NK-92 (cell line): ENCODE results near the gene KY.

Source experiments
- DNase-seq: peaks from one replicate; lab custom pipeline; 2025; ENCODE audit not compliant: unreplicated experiment; lab: John Stamatoyannopoulos, UW

The KY gene, protein sequence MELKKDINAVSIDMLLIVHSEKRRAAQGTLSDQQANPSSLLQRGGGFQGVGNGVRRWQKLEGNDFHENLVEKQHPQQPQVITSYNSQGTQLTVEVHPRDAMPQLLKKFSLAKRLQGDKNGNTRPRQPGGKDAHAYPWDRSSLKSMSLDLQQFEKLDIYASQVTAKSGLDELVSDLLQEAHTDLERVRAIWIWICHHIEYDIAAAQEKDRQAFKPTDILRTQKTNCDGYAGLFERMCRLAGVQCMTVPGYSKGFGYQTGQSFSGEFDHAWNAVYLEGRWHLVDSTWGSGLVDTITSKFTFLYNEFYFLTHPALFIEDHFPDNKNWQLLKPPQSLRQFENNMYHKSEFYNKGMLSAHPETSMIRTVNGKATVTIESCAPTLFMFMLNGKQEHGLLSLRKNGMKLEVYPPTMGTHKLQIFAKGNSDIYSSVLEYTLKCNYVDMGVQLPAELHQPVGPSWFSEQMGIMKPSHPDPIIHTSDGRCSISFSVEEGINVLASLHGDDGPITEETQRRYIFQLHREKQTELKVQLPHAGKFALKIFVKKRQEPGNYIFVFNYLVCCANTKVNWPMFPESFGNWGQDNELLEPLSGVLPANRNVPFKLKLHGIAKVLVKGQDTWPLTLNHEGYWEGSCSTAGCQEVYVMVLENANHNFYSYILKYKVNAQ

DNA sequence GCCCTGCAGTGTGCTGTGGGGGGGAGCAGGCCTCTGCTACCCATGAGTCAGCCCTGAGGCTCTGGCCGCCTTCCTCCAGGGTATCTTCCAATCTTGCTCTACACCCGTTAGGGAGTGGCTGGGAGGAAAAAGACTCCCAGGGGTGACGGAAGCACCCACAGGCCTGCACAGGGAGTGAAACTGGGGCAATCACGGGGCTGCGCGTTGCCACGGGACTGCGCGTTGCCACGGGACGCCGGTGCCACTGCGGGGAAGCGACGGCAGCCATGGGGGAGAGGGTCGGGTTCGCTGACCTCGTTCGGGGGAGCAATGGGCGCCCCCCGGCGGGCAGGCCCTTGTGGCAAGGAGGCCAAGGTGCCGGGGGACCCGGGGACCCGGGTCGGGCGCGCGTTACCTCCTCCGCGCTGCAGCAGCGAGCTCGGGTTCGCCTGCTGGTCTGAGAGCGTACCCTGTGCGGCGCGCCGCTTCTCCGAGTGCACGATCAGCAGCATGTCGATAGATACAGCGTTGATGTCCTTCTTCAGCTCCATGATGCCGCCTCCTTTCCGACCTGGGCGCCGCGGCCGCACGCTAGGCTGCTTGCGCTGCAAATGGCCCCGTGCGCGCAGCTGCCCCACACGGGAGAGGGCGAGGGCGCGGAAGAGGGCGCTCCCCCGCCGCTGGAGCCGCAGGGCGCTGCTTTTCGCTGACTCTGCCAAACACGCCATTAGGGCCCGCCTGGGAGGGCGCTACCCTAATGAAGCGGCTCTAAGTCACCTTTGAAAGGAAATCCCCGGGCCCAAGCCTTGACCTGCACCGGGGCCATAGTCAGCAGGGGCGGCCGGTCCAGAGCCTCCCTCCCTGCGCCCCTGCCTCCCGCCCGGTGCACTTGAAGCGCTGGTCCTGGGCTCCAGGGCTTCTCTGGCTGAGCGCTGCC lies at the start of gene KY:
Gene KY (minus strand): TSS at position 592 of the 916 bp plus-strand sequence. CDS start 62 bp downstream, at position 530.
- DNase-seq = no peak

DNA sequence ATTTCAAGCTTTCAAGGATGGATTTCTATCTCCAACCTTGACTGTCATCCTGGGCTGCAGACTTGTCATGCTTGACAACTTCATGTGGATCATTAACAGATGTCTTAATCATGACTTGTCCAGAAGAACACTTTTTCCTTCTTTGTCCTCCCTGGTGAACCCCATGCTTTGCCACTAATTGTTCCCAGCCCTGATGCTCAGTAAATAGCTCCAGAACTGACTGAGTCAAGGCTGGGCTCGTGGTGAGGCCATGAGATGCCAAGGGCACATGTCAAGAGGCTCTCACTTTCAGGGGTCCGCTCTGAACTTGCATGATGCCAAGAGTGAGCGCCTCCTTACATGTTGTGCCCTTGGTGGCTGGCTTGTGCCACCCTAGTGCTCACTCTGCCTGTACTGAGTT lies 48.9 kb upstream of the KY start:
- no peak for DNase-seq

DNA sequence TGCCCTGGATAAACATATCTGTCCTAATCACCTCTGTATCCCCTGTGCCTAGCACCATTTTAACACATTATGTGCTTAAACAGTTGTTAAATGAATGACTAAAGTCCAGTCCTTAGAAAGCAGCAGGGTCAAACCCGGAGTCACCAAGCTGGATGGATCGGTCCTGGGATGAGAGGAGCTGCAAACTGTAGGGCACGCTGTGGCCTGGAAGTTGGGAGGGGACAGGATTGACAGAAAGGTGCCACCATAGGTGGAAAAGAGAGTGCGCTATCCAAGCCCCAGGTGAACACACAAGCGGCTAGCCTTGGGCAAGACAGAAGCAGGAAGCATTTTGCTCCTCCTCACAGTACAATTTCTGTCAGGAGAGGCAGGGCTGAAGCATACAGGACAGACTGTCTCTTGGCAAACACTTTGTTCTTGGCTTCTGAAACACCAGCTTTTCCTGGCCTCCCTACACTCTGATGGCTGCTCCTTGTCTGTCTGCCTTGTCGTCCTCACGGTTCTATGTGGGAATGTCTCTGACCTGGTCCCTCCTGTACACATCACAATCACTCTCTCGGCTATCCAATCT lies 48.4 kb upstream of the KY start:
- no peak for DNase-seq

DNA sequence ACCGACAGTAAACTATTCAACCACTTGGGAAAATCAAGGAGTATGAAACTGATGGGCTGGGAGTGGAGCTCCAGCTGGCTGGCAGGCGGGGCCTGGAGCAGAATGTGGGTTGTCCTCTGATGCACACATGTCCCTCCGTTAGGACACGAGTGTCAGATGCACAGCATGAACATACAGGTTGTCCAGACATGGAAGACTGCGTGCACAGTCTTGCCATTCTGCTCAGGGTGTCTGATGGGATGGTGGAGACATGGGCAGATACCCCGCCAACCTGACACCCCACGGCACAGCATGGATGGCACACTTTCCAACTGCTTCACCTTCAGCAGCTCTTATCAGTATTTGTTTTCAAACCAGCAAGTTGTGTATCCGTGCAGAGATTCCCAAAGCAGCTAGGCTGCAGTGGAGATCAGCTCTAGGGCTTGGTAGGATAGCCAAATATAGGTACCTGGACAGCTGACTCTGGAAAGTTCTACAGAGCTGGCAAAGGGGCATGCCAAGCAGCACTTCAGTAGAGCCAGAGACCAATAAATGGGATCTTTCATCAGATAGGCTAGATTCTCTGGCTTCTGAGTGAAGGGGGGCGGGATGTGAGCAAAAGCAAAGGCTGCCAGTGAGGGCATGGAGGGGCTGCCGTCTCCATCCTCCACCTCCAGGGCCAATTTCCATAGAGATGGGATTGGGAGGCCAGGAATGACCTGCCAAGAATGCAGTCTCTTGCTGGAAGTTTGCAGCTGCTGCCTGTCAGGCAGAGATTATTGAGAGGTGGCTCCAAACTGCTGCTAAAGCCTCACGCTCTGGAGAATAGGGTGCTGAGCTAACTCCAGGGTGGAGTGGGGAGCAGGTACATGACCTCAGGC lies 47.2 kb upstream of the KY start:
- no peak for DNase-seq

DNA sequence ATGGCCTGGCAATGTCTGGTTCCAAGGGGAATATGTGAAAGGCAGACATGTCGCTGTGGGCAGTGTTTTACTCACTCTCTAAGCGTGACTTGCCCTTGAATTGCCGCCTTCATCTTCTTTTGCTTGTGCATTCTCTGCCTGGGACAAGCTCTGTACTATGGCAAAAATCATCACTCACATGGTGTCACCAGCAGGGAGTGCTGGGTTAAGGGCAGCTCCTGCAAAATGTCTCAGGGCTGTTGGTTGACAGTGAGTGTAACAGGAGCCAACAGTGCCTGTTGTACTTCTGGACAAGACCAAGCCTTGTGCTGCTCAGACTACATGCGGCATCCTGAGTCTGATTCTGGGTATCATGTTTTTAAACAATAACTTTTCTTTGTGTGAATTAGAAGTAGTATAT lies 45.3 kb upstream of the KY start:
- no peak for DNase-seq

DNA sequence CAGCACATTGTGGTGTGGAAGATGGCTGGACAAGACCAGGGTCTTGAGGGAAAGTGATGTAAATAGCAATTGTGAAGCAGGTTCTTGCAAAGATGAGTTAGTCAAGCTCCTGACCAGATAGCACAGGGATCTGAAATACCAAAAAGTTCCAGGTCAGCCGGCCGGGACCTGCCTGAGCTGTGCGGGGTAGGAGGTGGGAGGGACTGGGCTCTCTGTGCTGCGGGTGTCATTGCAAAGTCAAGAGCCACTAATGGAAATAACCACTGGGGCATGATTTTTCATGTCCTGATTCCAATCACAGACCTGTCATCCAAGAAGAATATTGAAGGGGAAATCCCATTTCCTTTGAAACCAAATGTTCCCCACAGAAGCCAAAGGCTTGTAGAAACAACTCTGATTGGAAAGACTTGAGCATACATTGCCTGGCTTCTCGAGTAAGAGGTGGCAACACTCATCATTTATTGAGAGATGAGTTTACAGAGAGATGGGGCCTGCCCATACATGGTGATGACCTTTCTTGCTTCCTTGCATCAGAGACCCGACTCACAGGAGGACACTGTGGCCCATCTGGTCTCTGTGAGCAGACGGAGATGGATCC lies 44.2 kb upstream of the KY start:
- DNase-seq = no peak

DNA sequence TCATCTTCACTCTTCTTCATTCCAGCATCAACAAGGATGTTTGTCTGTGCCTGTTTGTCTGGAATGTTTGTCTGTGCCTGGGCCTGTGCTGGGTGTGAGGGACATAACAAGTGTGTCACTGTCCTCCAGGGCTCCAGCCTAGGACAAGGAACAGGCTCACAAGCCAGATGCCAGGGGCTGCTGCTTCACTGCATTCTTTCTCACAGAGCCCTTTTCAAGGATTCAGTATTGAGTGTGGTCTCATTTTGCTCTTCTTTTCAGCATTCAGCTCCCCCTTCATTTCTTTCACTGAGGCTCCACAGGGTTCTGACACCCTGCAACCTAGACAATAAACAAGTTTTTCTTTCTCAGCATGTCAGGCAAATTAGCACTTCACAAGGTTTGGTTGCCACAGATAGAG lies 43.6 kb upstream of the KY start:
- no peak for DNase-seq

DNA sequence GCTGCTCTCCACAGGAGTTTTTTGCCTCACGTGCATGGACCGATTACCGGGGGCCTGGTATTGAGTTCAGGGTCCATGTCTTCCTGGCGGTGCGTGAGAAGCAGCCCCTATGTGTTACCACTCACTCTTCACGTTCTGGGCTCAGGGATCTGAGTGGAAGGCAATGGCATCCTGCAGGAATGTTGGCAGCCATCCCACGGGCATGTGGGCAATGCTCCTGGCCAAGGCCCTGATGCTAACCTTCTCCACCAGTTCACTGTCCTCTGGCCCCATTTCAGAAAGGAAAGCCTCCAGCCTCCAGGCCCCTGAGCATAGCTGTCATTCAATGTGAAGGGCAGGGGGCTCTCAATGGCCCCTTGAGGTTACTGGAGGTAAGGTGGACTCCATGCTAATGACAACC lies 43.0 kb upstream of the KY start:
- no peak for DNase-seq

DNA sequence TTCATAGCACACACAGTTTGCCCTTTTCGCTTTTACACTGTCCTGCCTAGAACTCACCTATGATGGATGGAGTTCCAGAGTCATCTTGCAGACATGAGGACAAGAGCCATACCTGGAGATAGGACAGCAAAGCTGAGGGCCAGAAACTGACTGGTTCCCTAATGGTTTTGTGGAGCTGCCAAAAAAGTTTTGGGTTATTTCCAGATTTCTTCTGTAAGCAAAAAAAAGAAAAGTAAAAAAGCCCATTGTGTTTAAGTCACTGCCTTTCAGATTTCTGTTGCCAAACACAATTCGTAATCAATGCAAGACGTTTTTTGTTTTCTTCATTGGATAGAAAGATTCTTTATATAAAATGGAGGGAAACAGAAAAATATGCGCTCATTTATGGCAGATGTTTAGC lies 42.4 kb upstream of the KY start:
- DNase-seq = no peak

DNA sequence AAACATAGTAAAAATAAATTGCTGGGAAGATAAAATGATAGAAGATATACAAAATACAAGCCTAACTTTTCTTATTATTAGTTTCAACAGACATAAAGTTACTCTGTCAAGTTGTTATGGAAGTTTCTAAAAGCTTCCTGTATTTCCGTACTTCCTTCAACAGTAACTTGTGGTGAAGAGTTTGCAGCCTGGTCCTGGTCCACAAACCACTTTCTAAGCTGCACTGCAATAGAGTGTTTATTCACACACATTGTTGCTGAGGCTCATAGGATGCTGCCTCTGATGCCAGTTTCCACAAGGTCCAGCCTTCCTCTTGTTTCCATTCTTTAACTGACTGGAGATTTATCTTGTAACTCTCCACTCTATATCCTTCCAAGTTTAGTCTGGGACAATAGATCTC lies 39.4 kb upstream of the KY start:
- no peak for DNase-seq

DNA sequence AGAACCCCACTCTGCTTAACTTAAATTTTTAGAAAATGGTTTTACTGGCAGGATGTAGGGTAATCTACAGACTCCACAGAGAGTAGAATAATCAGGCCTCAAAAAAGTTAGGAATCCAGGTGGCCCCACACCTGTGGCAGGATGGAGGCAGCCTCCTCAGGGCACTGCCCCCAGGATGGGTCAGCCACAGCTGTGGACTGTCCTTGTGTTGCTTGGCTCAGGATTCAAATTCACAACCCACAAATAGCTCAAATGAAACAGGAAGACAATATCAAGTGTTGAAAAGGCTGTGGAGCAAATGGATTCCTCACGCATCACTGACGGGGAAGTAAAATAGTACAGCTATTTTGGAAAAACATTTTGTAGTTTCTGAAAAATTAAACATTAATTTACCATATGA lies 36.8 kb upstream of the KY start:
- DNase-seq = no peak

DNA sequence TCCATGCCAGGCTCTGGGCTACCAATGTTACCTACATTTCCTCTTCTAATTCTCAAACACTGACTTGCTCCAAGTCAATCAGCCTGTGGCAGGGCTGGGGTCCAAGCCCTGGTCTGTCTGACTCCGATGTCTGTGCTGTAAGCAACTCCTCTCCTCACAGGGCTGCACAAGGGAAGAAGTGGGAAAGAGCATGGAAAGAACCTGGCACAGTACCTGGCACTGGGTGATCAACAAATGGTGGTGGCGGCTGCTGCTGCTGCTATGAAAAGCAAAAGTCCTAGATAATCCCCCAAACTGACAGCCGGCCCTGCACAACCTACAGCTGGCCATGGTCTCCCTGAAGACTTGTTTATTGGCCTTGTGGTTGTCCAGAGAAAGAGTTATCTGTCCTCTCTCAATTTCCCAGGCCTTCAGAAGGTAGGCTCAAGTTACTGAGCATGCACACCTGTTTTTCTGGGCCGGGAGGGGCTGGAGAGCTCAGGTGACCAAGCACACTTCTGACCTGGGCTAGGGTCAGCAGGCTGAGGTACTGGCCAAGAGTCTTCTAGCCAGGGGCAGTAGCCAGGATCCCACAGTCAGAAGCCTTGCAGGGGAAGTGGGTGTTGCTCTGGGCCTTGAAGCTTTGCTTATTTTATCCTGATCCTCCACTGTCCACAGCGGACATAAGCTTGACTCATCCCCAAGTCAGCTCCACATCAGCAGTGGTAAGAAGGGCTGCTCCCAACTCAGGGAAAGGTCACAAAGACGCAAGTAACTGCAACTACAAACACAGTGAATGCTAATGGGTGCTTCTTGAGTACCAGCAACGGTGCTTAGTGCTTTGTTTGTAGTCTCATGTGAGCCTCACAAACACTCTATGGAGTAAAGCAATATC lies 35.3 kb upstream of the KY start:
- no peak for DNase-seq

DNA sequence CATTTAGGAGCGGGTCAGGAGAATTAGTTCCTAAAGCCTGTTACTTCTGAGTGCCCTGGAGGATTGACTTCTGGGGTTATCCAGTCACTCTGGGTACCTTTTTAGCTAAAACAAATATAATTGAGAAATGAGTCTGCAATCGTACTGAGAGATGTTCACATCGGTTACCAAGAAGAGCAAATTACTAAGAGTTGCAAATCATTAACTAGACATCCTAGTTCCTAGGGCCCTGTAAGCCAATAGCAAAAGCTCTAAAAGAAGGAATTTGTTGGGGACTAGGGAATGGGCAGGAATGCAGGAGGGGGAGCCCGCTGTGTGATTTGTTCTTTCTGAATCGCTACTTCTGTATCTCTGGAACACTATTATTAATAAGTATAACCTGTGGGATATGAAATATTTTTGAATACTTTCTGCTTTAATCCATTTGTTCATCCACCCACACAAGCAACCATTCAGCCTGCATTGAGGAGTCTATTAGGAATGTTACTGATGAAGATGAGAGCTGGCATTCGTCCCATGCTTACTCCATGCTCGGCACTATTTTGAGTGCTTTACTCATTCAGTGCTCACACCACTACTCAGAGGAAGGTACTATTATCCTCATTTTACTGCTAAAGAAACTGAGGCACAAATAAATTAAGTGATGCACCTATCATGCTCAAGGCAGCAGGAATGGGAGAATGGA lies 31.5 kb upstream of the KY start:
- DNase-seq = no peak

DNA sequence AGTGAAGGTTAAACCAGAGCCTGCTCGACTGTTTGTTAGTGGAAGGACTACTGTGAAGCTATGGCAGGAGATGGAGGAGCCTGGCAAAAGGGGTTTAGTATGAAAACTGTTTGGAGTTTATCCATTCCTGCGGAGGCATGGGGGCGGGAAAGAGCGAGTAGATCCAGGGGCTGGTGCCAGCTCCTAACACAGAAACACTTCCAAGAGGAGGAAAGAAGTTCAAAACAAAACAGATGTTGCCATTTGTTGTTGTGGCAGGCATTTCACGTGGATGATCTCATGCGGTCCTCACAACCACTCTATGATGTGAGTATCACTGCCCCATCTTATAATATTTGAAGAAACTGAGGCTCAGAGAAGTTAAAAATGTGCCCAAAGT lies 30.7 kb upstream of the KY start:
- DNase-seq = no peak

DNA sequence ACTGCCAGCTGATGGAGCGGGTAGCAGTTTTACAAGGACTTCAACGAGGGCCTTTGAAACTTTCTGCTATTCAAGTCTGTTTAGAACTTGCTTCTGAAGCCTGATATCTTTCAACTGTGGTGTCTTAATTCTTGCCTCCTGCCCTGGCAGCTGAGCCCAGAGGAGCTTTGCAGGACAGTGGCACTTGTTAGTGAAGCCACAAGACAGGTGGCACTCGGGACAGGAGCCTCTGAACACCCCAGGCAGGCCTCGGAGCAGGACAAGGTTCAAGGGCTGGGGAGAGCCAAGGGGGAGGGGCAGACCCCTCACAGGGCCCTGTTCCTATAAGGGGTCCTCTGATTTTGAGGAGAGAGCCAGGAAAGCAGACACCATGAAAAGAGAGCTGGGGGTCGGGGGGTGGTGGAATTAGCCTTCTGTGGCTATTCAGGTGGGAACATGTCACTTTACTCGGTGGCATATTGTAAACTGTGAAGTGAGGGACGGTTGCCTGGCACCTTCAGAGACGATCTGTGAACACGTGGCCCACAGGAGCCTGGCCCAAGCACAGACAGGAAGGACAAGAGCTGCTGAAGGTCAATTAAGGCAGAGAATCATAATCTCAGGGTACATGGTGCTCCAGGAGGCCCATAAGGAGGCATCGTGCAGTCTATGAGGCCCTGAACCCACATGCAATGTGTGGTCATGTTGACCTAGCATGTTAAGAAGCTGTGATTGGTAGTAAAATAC lies 30.1 kb upstream of the KY start:
- DNase-seq = no peak

DNA sequence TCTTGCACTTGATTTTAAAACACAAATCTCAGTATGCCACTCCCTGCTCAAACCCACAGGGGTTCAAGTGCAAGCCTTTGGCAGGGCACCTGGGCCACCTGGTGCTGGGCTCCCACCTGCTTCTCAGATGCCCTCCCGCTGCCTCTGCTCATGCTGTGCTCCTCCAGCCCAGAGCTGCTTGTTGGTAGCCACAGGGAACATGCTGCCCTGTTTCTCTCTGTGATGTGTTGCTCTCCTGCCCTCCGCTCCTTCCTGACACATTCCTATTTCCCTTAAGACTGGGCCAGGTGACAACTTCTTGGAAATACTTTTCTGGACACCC lies 27.1 kb upstream of the KY start:
- DNase-seq = no peak

DNA sequence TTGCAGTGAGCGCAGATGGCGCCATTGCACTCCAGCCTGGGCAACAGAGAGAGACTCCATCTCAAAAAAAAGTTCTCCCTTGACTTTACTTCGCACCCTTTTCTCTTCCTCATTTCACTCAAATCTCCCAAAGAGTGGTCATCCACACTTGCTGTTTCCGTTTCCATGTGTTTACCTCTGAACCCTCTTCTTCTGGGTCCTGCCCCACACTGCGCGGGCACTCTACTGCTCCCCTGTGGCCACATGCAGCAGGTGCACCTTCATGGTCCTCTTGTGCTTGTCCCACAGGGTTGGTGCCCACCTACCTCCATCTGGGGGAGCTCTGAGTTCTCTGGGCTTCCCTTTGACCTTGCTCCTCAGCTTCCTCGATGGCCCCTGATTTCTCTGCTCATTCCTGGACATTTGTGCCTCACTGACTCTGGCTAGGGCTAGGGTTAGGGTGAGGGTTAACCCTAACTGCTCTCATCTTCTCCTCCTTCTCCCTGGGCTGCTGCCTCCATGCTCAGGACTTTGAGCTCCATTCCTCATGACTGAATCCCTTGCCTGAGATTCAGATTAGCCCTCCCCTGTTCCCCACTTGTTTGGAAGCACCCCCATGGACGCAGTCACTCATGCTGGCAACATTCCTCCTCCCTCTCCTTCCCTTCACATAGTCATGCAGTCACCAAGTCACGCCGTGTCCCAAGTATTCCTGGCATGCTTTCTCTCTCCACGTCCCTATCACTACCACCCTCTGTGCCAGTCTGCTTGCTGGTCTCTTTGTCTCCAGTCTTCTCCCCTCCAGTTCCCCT lies 26.6 kb upstream of the KY start:
- no peak for DNase-seq
